GM19238 (cell line): ENCODE data around the gene B3GNT5.
A peak's percentile ranks its signal among the peaks of the same experiment; 100 is the strongest.

Source experiments
- DNase-seq: peaks from one replicate; pipeline ENCODE4 v3.0.0; 2011; ENCODE audit warnings: low spot score; ENCODE audit not compliant: insufficient read length

B3GNT5 gene

GRCh38 chr3:183264268-183264667, 11.2 kb downstream of the B3GNT5 start:
- no peak for DNase-seq

GRCh38 chr3:183265157-183265642, 12.1 kb downstream of the B3GNT5 start:
- DNase-seq, result no peak

- no peak for DNase-seq
Observed at GRCh38 chr3:183265834-183266417, 12.9 kb downstream of the B3GNT5 start.

GRCh38 chr3:183266454-183266853, 13.4 kb downstream of the B3GNT5 start:
- DNase-seq, result no peak

GRCh38 chr3:183267140-183267539, 14.1 kb downstream of the B3GNT5 start:
- DNase-seq, result no peak

GRCh38 chr3:183268366-183268765, 15.3 kb downstream of the B3GNT5 start:
- DNase-seq, result no peak

GRCh38 chr3:183269345-183269744, 16.3 kb downstream of the B3GNT5 start:
- DNase-seq, result no peak

- DNase-seq, result no peak
Observed at GRCh38 chr3:183270344-183270743, 17.3 kb downstream of the B3GNT5 start.

GRCh38 chr3:183272142-183272541, 19.1 kb downstream of the B3GNT5 start:
- no peak for DNase-seq

- DNase-seq, result no peak
Observed at GRCh38 chr3:183272791-183273190, 19.7 kb downstream of the B3GNT5 start.

- DNase-seq, result no peak
Observed at GRCh38 chr3:183274609-183275008, 21.6 kb downstream of the B3GNT5 start.

- no peak for DNase-seq
Observed at GRCh38 chr3:183275418-183275817, 22.4 kb downstream of the B3GNT5 start.

GRCh38 chr3:183275937-183276336, 22.9 kb downstream of the B3GNT5 start:
- DNase-seq, result no peak

GRCh38 chr3:183277260-183277659, 24.2 kb downstream of the B3GNT5 start:
- DNase-seq, result no peak

GRCh38 chr3:183278479-183279088, 25.5 kb downstream of the B3GNT5 start:
- DNase-seq, result no peak

- DNase-seq, result no peak
Observed at GRCh38 chr3:183279371-183279770, 26.3 kb downstream of the B3GNT5 start.

GRCh38 chr3:183281126-183281797, 28.2 kb downstream of the B3GNT5 start:
- no peak for DNase-seq

GRCh38 chr3:183283886-183284285, 30.8 kb downstream of the B3GNT5 start:
- no peak for DNase-seq

GRCh38 chr3:183284570-183284969, 31.5 kb downstream of the B3GNT5 start:
- DNase-seq, result no peak

- DNase-seq, result no peak
Observed at GRCh38 chr3:183285318-183285717, 32.3 kb downstream of the B3GNT5 start.

- peak; percentile 60 for DNase-seq
Observed at GRCh38 chr3:183285828-183286457, 32.9 kb downstream of the B3GNT5 start.

GRCh38 chr3:183287301-183287971, 34.4 kb downstream of the B3GNT5 start:
- DNase-seq, result no peak
